MG63 (cell line): ENCODE measurements around the gene PRAMEF17. TPM values are rescaled to one million over a fixed set of nuclear protein-coding genes. Genes with fewer than 3 reads are reported as not detected.
"Not testable (repeated sequence)": the region's sequence is repeated elsewhere in the genome, so short reads cannot be mapped to it uniquely, and the experiment has no call there.

Source experiments
- DNase-seq: peaks from one replicate; pipeline ENCODE4 v3.0.0-alpha.2; 2020
- H3K27me3 ChIP-seq: fragments of 250-450 bp; sonication (Bioruptor Pico); 2 replicates; pipeline ENCODE4 v1.5.1; 2020; ENCODE audit warnings: mild to moderate bottlenecking, moderate library complexity
- H3K36me3 ChIP-seq: fragments of 250-450 bp; sonication (Bioruptor Pico); 2 replicates; pipeline ENCODE4 v1.5.1; 2020; ENCODE audit warnings: mild to moderate bottlenecking, moderate library complexity
- H3K4me3 ChIP-seq: fragments of 250-450 bp; sonication (Bioruptor Pico); 2 replicates; pipeline ENCODE4 v1.5.1; 2020; ENCODE audit warnings: mild to moderate bottlenecking, moderate library complexity
- H3K9me3 ChIP-seq: fragments of 250-450 bp; sonication (Bioruptor Pico); 2 replicates; pipeline ENCODE4 v1.5.1; 2020; ENCODE audit warnings: mild to moderate bottlenecking, moderate library complexity
- total RNA-seq: library from RNA; depleted of rRNA; stranded (reverse); fragments of >200 nt; shearing (Covaris generic); gene quantifications from 2 replicates; pipeline ENCODE4 v1.2.3, GENCODE V29; 2014; ENCODE audit warnings: low replicate concordance; rRNA removed

The PRAMEF17 gene
- total RNA-seq, 1 experiment from 2014 or later: not detected

DNA sequence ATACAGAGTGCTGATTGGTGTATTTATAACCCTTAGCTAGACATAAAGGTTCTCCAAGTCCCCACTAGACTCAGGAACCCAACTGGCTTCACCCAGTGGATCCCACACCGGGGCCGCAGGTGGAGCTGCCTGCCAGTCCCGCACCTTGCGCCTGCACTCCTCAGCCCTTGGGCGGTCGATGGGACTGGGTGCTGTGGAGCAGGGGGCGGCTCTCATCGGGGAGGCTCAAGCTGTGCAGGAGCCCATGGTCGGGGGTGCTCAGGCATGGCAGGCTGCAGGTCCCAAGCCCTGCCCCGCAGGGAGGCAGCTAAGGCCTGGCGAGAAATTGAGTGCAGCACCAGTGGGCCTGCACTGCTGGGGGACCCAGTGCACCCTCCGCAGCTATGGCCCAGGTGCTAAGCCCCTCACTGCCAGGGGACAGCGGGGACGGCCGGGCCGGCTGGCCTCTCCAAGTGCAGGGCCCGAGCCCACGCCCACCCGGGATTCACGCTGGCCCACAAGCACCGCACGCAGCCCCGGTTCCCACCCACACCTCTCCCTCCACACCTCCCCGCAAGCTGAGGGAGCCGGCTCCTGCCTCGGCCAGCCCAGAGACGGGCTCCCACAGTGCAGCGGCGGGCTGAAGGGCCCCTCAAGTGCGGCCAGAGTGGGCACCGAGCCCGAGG is 44.4 kb downstream of the PRAMEF17 start:
- H3K4me3 ChIP-seq, H3K36me3 ChIP-seq, H3K9me3 ChIP-seq, H3K27me3 ChIP-seq, DNase-seq: not testable (repeated sequence)

DNA sequence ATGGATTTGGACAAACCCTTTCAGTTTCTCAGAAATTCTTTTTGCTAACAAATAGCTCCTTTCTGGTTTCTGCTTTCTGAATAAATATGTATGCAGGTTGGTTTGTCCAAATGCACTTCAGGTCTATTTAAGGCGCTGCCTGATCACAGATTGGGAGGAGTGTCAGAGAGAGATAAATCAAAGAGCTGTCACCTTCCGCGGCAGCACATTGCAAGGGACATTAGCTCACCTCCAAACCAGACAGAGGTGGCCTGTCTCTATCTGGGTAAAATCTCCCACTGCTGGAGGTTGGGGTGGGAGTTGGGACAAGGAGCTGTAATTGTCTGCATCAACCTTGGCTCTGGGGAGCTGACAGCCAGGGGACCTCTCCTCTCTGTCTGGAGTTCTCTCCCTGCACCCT is 46.0 kb downstream of the PRAMEF17 start:
- Histone ChIP-seq H3K27me3 (no peaks in the 10 kb centered on the region), H3K36me3 (no peaks in the 10 kb centered on the region), H3K9me3 (no peaks in the 10 kb centered on the region), H3K4me3 (no peak overlapping the region)
- DNase-seq: no peak

DNA sequence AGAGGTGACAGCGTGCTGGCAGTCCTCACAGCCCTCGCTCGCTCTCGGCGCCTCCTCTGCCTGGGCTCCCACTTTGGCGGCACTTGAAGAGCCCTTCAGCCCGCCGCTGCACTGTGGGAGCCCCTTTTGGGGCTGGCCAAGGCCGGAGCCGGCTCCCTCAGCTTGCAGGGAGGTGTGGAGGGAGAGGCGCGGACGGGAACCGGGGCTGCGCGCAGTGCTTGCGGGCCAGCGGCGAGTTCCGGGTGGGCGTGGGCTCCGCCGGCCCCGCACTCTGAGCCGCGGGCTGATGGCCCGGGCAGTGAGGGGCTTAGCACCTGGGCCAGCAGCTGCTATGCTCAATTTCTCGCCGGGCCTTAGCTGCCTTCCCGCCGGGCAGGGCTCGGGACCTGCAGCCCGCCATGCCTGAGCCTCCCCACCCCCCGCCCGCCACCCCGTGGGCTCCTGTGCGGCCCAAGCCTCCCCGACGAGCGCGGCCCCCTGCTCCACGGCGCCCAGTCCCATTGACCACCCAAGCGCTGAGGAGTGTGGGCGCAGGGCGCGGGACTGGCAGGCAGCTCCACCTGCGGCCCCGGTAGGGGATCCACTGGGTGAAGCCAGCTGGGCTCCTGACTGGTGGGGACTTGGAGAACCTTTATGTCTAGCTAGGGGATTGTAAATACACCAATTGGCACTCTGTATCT is 49.8 kb downstream of the PRAMEF17 start:
- H3K36me3 ChIP-seq, H3K9me3 ChIP-seq, H3K27me3 ChIP-seq, H3K4me3 ChIP-seq, DNase-seq: not testable (repeated sequence)

Other genes starting within 250 kb of the PRAMEF17 start
- not detected in 2 replicates for gene PRAMEF26, start 233.6 kb upstream of the PRAMEF17 start, total RNA-seq
- not detected in 2 replicates for gene HNRNPCL4, start 224.0 kb upstream of the PRAMEF17 start, total RNA-seq
- gene PRAMEF9, start 217.8 kb upstream of the PRAMEF17 start, total RNA-seq: not detected in 2 replicates
- not detected in 2 replicates for gene PRAMEF13, start 188.2 kb upstream of the PRAMEF17 start, total RNA-seq
- not detected in 2 replicates for gene PRAMEF18, start 163.5 kb upstream of the PRAMEF17 start, total RNA-seq
- gene PRAMEF5, start 135.4 kb upstream of the PRAMEF17 start, total RNA-seq: not detected in 2 replicates
- not detected in 2 replicates for gene PRAMEF8, start 104.5 kb upstream of the PRAMEF17 start, total RNA-seq
- gene PRAMEF33, start 86.1 kb upstream of the PRAMEF17 start, total RNA-seq: not detected in 2 replicates
- not detected in 2 replicates for gene PRAMEF15, start 74.1 kb upstream of the PRAMEF17 start, total RNA-seq
- not detected in 2 replicates for gene PRAMEF14, start 42.5 kb upstream of the PRAMEF17 start, total RNA-seq
- gene PRAMEF19, start 17.7 kb upstream of the PRAMEF17 start, total RNA-seq: not detected in 2 replicates
- not detected in 2 replicates for gene PRAMEF20, start 20.8 kb downstream of the PRAMEF17 start, total RNA-seq
- not detected in 2 replicates for gene LRRC38, start 124.4 kb downstream of the PRAMEF17 start, total RNA-seq
- 29.0 and 47.5 TPM in 2 replicates for gene PDPN, start 194.2 kb downstream of the PRAMEF17 start, total RNA-seq